Effector CD4-positive, alpha-beta T cell (primary cell): ENCODE results near the gene SUN2.
A peak's percentile ranks its signal among the peaks of the same experiment; 100 is the strongest.
"Not testable (repeated sequence)": the region's sequence is repeated elsewhere in the genome, so short reads cannot be mapped to it uniquely, and the experiment has no call there.

Experiments used
- DNase-seq: peaks from one replicate; pipeline ENCODE4 v3.0.0-alpha.2; 2020
- total RNA-seq: gene quantifications from one replicate; lab custom pipeline; 2026; lab: John Stamatoyannopoulos, UW

The SUN2 gene, protein sequence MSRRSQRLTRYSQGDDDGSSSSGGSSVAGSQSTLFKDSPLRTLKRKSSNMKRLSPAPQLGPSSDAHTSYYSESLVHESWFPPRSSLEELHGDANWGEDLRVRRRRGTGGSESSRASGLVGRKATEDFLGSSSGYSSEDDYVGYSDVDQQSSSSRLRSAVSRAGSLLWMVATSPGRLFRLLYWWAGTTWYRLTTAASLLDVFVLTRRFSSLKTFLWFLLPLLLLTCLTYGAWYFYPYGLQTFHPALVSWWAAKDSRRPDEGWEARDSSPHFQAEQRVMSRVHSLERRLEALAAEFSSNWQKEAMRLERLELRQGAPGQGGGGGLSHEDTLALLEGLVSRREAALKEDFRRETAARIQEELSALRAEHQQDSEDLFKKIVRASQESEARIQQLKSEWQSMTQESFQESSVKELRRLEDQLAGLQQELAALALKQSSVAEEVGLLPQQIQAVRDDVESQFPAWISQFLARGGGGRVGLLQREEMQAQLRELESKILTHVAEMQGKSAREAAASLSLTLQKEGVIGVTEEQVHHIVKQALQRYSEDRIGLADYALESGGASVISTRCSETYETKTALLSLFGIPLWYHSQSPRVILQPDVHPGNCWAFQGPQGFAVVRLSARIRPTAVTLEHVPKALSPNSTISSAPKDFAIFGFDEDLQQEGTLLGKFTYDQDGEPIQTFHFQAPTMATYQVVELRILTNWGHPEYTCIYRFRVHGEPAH
- total RNA-seq = 795 reads per million, percentile 99 among the genes with 10 or more reads in this experiment

GRCh38 chr22:38755911-38756532 is at the start of gene SUN2:
Gene SUN2 (minus strand): TSS chr22:38755998. CDS start chr22:38752628, 3,370 bp downstream.
- peak; percentile 91 for DNase-seq

DNA sequence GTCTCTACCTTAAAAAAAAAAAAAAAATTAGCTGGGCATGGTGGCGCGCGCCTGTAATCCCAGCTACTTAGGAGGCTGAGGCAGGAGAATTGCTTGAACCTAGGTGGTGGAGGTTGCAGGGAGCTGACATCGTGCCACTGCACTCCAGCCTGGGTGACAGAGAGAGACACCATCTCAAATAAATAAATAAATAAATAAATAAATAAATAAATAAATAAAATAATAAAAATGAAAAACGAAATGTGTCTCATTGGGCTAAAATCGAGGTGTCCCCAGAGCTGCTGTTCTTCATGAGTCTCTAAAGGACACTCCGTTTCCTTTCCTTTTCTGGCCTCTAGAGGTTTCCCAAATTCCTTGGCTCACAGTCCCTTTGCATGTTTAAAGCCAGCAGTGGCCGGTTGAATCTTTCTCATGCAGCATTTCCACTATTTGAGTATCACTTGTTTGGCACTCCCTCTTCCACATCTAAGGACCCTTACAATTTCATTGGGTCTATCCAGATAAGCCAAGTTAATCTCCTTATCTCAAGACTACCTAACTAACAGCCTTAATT is 49.3 kb upstream of the SUN2 start:
- not testable (repeated sequence) for DNase-seq

DNA sequence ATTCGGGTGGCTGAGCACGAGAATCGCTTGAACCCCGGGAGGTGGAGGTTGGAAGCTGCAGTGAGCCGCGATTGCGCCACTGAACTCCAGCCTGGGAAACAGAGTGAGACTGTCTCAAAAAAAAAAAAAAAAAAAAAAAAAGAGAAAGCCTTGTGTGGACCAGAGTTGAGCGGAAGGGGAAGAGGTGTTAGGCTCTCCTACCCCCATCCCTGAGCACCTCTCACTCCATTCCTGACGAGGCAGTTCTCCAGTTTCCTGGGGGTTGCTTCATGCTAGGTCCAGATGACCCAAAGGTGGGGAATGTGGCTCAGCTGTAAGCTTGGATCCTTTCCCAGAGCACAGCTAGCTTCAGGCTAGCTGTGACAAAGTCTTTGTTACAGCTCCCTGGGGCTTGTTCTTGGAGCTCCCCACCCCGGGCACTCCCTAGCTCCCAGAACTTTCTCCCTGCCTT is 46.9 kb upstream of the SUN2 start:
- DNase-seq = no peak

DNA sequence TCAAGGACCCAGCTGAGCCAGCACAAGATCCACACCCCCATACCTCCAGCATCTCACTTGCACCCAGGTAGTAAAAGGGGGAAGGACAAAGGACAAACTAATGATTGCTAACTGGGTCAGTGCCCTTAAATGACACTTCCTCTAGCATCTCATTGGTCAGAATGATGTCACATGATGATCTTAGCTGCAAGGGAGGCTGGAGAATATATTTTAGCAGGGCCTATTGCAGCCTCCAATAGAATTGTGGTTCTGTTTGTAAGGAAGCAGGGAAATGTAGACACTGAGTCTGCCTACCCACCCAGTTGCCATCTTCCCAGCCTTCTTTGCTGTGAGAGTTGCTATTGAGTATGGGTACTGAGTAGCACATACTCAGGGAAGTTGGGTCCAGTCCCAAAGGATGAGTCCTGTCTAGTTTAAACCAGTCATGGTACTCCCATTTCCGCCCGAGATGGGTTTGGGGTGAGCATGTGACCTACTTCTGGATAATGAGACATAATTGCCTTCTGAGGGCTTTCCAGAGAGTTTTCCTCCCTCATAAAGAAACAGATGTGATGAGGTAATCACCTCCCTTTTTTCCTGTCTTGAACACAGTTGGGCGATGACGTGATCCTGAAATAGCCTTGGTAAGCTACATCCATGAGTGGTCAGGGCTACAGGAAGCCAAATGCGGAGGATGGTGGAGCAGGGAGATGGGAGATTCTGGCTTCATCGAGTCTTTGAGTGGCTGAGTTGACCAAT is 43.6 kb upstream of the SUN2 start:
- DNase-seq = no peak

DNA sequence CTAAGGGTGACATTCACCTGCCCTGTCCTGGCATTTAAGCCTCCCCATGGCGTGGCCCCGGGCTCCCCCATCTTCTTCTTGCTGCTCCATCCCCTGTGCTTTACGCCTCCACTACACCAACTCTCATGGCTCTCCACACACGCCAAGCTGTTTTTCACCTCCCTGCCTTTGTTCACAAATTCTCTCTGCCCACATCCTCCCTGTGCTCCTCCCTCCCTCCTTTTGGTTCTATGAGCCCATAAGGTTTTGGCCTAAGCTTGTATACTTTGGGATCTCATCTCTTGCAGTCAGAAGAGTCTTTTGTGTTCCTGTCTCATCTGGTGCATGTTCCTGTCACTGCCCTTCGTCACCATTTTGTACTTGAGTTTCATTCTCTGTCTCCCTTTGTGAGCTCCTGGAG is 42.7 kb upstream of the SUN2 start:
- no peak for DNase-seq

DNA sequence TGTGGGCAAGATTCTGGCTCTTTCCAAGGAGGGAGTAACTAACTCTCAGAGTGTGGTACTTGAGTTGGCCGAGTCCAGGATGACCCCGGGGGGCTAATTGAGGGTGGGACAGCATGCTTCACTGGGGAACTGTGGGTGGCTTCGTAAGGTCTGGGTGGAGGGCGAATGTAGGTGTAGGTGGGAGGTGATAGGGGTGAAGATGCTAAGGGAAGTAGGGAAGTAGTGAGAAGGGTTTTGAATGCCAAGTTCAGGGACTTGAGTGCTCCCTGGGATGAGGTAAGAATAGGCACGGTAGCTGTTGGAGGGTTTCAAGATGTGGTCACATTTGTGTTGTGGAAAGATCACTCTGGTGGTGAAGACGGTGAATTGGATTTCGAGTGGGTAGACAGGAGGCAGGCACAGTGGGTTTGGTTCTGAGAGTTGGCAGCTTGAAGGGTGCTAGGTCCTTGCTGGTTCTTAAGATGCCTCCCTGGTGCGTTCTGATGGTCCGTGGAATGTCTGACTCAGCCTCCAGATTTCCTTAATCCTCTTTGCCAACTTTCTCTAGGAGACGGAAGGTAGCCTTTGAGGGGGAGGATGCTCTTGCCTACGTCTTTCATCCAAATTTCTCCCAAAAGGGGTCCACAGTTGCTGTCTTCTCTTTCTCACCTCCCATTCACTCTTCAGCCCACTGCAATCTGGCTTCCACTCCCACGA is 40.6 kb upstream of the SUN2 start:
- no peak for DNase-seq

DNA sequence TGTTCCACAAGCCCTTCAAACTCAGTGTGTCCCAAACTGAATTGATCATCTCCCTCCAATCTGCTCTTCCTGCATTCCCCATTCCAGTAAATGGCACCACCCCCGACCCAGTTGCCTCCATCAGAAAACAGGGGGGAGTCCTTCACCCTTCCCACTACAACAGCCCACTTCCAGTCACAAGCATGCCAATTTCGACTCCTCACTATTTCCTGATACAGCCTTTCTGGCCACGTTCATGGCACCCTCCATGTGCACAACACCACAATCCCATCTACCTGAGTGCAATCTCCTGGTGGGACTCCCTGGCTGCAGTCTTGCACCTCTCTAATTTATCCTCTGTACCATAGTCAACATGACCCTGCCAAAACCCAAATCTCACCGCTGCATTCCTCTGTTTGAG is 39.8 kb upstream of the SUN2 start:
- DNase-seq = no peak

DNA sequence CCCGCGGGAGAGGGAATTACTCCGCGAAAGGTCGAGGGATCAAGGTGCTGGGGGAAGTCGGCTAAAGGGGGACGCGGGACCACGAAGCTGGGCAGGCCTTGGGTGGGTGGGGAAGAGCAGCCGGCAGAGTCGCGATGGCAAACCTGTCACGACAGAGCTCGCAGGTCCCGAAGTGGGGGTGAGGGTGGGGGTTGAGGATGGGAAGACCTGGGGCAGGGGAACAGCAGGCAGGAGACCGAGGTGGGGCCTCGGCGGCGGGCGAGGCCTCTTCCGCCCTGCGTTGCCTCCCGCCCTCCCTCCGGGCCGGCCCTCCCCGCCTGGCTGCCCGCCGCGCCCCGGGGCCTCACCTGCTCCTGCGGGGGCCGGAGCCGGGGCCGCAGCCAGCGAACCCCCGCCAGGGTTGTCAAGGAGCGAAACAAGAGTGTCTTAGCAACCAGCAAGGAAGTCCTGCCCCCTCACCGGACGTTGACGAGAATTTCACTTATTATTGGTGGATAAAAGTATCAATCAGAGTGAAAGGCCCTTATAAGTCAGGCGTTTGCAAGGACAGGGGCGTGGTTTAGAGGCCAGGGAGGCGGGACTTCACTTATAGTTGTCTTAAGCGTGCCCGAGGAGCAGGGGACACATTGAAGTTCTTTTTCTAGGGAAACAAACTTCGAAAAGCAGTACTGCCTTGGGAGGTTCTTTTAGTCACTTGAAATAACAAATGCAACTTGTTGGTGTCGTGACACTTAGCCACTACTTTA is 38.1 kb upstream of the SUN2 start, which contains the start of gene DNAL4:
TSS of gene DNAL4 (minus strand) at position 423 of the 746 bp plus-strand sequence. CDS start 11,412 bp downstream, outside the sequence.
- DNase-seq = peak; percentile 86

DNA sequence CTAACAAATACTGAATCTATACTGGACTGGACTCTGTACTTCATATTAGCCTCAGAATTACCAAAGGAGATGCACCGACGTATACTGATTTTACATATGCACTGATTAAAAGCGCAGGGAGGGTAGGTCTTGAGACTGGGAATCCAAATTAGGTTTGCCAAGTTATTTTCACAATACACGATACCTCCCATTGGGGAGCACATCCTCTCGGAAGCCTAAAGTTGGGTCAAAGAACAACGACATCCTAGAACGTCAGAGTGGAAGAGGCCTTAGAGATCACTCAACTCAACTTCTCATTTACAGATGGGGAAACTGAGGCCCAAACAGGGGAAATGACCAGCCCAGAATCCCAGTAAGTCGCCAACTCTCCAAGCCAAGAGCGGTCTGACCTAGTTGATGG is 37.5 kb upstream of the SUN2 start:
- no peak for DNase-seq

DNA sequence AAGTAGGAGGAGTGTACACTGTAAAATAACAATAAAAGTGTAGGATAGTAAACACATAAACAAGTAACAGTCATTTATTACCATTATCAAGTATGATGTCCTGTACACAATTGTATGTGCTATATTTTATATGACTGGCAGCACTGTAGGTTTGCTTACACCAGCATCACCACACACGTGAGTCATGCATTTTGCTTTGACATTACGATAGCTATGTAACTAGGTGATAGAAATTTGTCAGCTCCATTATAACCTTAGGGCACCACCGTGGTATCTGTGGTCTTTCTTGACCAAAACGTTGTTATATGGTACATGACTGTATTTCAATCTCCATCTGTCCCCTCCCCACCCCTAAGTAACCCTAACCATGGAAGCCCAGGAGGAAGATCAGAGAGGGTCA is 37.0 kb upstream of the SUN2 start:
- DNase-seq = no peak

DNA sequence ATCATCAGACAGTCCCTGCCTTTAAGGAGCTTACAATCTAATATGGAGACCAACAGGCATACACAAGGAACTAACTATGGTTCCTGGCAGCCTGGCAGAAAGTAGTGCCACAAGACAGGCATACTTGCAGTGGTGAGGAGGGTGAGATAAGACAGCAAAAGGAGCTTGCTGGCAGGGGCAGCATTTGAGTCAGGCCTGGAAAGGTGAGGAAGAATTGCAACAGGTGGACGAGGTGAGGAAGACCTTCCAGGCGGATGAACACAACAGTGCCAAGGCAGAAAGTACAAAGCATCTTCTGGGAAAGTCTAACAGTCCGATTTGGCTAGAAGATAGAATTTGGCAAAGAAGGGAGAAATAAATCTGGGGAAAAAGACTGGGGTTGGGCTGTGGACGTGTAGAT is 33.8 kb upstream of the SUN2 start:
- no peak for DNase-seq

GRCh38 chr22:38788846-38789245 is 33.0 kb upstream of the SUN2 start:
- DNase-seq = no peak

DNA sequence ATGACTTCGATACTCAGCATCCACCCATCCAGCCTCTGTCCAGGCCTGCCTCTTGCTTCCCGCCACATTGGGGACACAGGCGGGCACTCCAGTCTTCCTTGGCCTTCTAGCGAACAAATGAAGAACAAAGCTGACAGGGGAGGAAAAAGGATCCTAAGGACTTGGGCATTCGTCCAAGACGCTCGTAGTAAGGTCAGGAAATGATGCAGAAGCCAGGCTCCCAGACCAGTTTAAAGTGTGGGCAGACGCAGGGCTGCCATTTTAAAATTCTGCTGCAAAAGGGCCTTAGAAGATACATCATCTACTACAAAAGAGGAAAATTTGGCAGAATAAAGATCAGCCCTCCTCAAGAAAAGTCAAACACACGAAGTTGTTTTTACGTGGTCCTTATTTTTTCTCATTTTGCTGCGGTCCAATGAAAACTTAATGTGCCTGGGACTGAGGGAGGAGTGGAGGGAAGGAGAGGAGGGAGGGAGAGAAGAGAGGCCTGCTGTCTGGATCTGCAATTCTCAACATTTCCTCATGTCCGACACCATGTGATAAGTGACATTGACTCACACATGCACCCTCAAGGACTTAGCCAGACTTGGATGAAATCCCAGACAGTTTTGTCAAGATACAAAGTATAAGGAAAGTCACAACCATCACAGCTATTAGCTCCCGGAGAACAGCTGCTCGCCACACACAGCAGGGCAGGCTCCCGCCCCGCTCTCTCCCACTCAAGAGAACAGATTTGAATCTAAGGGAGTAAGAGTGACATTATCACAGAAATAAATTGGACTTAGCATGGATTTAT is 32.4 kb upstream of the SUN2 start:
- no peak for DNase-seq

GRCh38 chr22:38786631-38787030 is 30.8 kb upstream of the SUN2 start:
- no peak for DNase-seq

DNA sequence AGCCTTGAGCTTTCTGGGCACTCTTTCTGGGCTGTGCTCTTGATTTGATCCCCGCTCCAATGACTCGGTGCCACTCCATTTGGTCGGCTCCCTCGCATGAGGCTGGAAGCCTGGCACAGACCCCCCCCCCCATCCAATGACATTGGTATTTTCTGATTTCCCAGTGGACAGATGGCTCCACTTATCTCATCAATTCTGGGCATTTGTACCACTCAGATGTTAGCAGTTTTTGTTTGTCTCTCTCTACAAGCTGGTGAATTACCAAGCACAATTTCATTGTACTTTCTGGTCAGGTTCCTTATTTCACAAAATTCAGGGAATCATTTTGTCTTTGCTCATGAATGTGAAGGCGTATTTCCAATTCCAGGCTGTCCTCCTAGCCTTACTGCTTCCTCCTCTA is 29.1 kb upstream of the SUN2 start:
- DNase-seq = no peak

- no peak for DNase-seq
Observed at GRCh38 chr22:38784035-38784434, 28.2 kb upstream of the SUN2 start.

DNA sequence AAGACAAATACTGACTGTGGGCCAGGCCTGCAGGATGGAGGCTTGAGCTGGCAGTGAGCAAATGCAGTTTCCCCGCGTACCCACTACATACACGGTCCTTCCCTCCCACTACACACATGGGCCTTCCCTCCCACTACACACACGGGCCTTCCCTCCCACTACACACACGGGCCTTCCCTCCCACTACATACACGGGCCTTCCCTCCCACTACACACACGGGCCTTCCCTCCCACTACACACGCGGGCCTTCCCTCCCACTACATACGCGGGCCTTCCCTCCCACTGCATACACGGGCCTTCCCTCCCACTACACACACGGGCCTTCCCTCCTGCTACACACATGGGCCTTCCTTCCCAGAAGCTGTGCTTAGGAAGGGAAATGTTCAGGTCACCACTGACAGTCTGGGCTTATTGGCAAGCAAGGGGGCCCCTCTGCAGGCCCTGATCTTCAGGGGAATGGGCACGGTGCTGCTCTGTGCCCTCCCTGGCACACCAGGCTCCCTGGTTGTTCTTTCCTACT is 27.4 kb upstream of the SUN2 start:
- DNase-seq = no peak

DNA sequence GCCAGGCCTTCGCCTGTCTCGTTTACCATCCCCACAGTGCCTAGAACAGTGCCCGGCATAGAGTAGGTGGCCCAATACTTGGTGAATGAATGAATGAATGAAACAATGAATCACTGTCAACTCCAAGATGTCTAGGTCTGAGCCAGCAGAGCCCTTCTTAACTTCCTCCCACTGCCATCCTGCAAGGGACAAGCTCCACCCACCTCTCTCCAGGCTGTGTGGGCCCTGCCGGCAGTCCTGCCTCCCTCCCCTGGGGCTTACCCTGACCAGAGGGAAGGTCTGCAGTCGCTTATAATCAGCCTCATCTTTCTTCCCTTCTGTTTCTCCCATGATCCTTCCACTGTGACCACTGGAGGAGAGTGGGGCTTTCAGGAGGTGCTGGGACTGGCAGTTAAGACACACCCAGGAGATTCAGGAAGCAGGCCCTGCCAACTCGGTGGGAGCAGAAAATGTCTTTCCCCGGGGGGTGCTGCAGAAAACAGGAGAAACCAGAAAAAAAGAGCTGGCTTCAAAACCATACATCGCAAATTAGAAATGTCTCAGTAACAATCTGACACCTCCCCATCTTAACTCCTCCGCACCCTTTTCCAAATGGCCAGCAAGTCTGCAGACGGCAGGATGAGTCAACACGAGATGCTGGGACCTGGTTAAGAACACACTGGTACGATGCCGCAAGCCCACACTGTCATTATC is 26.8 kb upstream of the SUN2 start:
- DNase-seq = no peak

DNA sequence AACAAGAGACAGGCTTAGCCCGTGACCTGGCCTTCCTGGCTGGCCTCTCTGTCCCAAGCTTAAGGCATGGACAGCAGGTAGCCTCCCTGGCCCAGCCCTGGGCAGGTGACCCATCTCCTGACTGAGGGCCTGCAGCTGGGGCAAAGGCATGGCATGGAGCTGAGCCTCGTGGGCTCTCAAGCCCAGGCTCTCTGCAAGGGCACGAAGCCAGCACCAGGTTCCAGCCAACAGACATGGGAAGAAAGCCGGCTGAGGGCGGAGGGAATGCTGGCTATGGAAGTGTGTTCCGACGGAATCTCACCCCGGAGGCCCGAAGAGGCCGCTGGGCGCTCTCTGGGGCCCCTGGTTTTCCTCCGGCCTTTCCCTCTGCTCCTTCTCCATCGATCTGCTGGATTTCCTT is 25.2 kb upstream of the SUN2 start:
- no peak for DNase-seq
